Measurements from ENCODE around the gene TFPT.

- TF ChIP-seq CTCF (conservative IDR thresholded peaks at IDR 0.05 in 1 of 2, IDR thresholded peaks at IDR 0.05 in 1 of 2; ENCODE audit: extremely low read depth in 1 of 2, insufficient read depth in 1 of 2, low read depth in 1 of 2, low read length in 2 of 2) = no peak
- TF ChIP-seq EZH2 (IDR thresholded peaks at IDR 0.05; ENCODE audit: borderline replicate concordance, low read length) = no peak
Observed at GRCh38 chr19:54127688-54128440, 12.4 kb upstream of the TFPT start.
